ENCODE data around the gene RNF150.

GRCh38 chr4:141133999-141134995, 1.0 kb upstream of the RNF150 start:
- TF ChIP-seq, protein P1, sequence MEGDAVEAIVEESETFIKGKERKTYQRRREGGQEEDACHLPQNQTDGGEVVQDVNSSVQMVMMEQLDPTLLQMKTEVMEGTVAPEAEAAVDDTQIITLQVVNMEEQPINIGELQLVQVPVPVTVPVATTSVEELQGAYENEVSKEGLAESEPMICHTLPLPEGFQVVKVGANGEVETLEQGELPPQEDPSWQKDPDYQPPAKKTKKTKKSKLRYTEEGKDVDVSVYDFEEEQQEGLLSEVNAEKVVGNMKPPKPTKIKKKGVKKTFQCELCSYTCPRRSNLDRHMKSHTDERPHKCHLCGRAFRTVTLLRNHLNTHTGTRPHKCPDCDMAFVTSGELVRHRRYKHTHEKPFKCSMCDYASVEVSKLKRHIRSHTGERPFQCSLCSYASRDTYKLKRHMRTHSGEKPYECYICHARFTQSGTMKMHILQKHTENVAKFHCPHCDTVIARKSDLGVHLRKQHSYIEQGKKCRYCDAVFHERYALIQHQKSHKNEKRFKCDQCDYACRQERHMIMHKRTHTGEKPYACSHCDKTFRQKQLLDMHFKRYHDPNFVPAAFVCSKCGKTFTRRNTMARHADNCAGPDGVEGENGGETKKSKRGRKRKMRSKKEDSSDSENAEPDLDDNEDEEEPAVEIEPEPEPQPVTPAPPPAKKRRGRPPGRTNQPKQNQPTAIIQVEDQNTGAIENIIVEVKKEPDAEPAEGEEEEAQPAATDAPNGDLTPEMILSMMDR (IDR thresholded peaks at IDR 0.05; ENCODE audit: control extremely low read depth in 1 of 3, insufficient read depth in 1 of 3, low read depth in 1 of 3, low read length in 3 of 3): no peak
- TF ChIP-seq NRF1 (IDR thresholded peaks at IDR 0.05; ENCODE audit: low read depth, low read length): no peak
- no peak for TF ChIP-seq FOSL1 (IDR thresholded peaks at IDR 0.05; ENCODE audit: insufficient read depth, low read depth, low read length)
- TF ChIP-seq EZH2 (IDR thresholded peaks at IDR 0.05; ENCODE audit: low read depth, low read length, severe bottlenecking): no peak
- no peak for TF ChIP-seq TCF12 (IDR thresholded peaks at IDR 0.05; ENCODE audit: low read depth, low read length)
- no peak for TF ChIP-seq MAFK (IDR thresholded peaks at IDR 0.05; ENCODE audit: low read depth, low read length)
- TF ChIP-seq SIN3A (conservative IDR thresholded peaks at IDR 0.05 in 1 of 2, IDR thresholded peaks at IDR 0.05 in 1 of 2; ENCODE audit: low read depth in 1 of 2, low read length in 2 of 2): no peak
- TF ChIP-seq POLR2A (IDR thresholded peaks at IDR 0.05; ENCODE audit: control extremely low read depth in 1 of 2, low read depth in 2 of 2, low read length in 2 of 2): no peak

Data from H1 (cell line).